Measurements from ENCODE around the gene TPM4. TPM values are rescaled to one million over a fixed set of nuclear protein-coding genes. Genes with fewer than 3 reads are reported as not detected.

TPM4 gene
- total and polyA plus RNA-seq, 7 experiments from 2014 or later = 28.2 to 435 (median 66.8) TPM

DNA sequence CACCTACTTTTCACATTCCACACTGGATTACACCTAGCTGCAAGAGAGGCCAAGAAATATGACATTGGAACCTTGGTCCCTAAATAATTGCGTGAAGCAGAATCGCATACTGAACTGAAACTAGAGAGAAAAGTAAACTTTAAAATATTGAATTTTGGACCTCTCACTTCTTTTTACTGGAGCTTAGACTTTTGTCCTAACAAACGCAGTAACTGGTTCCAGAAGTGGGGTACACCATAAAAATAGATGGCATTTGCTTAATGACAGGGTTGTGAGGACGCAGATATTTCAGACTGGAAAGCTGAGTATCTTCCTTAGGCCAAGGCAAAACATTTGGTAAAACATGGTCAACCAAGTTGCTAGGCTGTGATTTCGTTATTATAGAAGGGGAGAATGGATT lies 19.2 kb upstream of the TPM4 start:
- H3K4me1 Mint-ChIP-seq = peaks cover 3 to 13% (median 9%) of the 10 kb centered on the region in 7 donors
- peaks cover 0 to 12% (median 0%) of the 10 kb centered on the region in 5 donors for H3K36me3 Mint-ChIP-seq
- no peak for DNase-seq
- H3K27me3 Mint-ChIP-seq = peaks cover 0 to 32% (median 0%) of the 10 kb centered on the region in 5 donors
- H3K27ac ChIP-seq (ENCODE audit: low read depth, low read length) = no peak overlapping the region
- H3K9me3 ChIP-seq (ENCODE audit: control insufficient read depth in 2 of 3, low read length in 3 of 3) = no peaks in the 10 kb centered on the region
- CTCF ChIA-PET = interaction anchor here (0.6 kb wide), 1 partner anchor 82 kb away, joined by 3 read pairs; no protein-coding TSS in a partner anchor
- no peak overlapping the region for H3K4me3 ChIP-seq (ENCODE audit: low read length)
- peaks cover 0 to 3% of the 10 kb centered on the region in 2 donors for H3K4me1 ChIP-seq (ENCODE audit: control insufficient read depth in 2 of 2, insufficient read depth in 2 of 2, low read length in 2 of 2)
- POLR2A ChIA-PET = no interaction called here
- intact Hi-C loops (cut with micrococcal nuclease) = no loop called here
- no peak for ATAC-seq
- H3K27me3 ChIP-seq (ENCODE audit: control insufficient read depth in 2 of 2, insufficient read depth in 2 of 2, low read length in 2 of 2) = no peaks in the 10 kb centered on the region
- peaks cover 0 to 15% (median 6%) of the 10 kb centered on the region in 11 donors for H3K9me3 Mint-ChIP-seq
- H3K4me3 Mint-ChIP-seq = no peak overlapping the region
- no peaks in the 10 kb centered on the region for H3K36me3 ChIP-seq (ENCODE audit: control insufficient read depth in 2 of 3, insufficient read depth in 3 of 3, low read length in 3 of 3)
- H3K27ac Mint-ChIP-seq = no peak overlapping the region

- Histone ChIP-seq H3K4me1 (ENCODE audit: control insufficient read depth in 2 of 2, insufficient read depth in 2 of 2, low read length in 2 of 2) (peaks cover 0 to 4% of the 10 kb centered on the region in 2 donors), H3K36me3 (ENCODE audit: control insufficient read depth in 2 of 3, insufficient read depth in 3 of 3, low read length in 3 of 3) (no peaks in the 10 kb centered on the region), H3K4me3 (ENCODE audit: low read length) (no peak overlapping the region), H3K27ac (ENCODE audit: low read depth, low read length) (no peak overlapping the region), H3K9me3 (ENCODE audit: control insufficient read depth in 2 of 3, low read length in 3 of 3) (no peaks in the 10 kb centered on the region), H3K27me3 (ENCODE audit: control insufficient read depth in 2 of 2, insufficient read depth in 2 of 2, low read length in 2 of 2) (no peaks in the 10 kb centered on the region)
- intact Hi-C loops (cut with micrococcal nuclease) = no loop called here
- H3K4me3 Mint-ChIP-seq = no peak overlapping the region
- no peak overlapping the region for H3K27ac Mint-ChIP-seq
- ATAC-seq (no peak), DNase-seq (no peak)
- H3K36me3 Mint-ChIP-seq = peaks cover 0 to 10% (median 0%) of the 10 kb centered on the region in 5 donors
- H3K4me1 Mint-ChIP-seq = peaks cover 10 to 20% (median 14%) of the 10 kb centered on the region in 7 donors
- ChIA-PET CTCF (interaction anchor here (0.5 to 1.0 kb wide), 2 partner anchors 9 to 383 kb away, joined by 3 read pairs; no protein-coding TSS in a partner anchor), POLR2A (interaction anchor here (0.6 to 1.9 kb wide), 4 partner anchors 10 to 394 kb away, joined by 3 to 6 read pairs (median 3); no protein-coding TSS in a partner anchor)
- H3K9me3 Mint-ChIP-seq = peaks cover 0 to 15% (median 6%) of the 10 kb centered on the region in 11 donors
- H3K27me3 Mint-ChIP-seq = peaks cover 0 to 25% (median 0%) of the 10 kb centered on the region in 5 donors
Observed at GRCh38 chr19:16060294-16060693, 16.0 kb upstream of the TPM4 start.

- peaks cover 0 to 6% (median 3%) of the 10 kb centered on the region in 11 donors for H3K9me3 Mint-ChIP-seq
- no peak overlapping the region for H3K27ac ChIP-seq (ENCODE audit: low read depth, low read length)
- no peak for DNase-seq
- peak overlapping the region in 1 of 10 donors; percentile 20 for H3K4me3 Mint-ChIP-seq
- POLR2A ChIA-PET = interaction anchor here (1.3 to 1.8 kb wide), 3 partner anchors 12 to 23 kb away, joined by 4 to 7 read pairs (median 5); partner anchors contain the start of gene TPM4
- H3K36me3 ChIP-seq (ENCODE audit: control insufficient read depth in 2 of 3, insufficient read depth in 3 of 3, low read length in 3 of 3) = no peaks in the 10 kb centered on the region
- peak overlapping the region in 1 of 9 donors; percentile 15 for H3K27ac Mint-ChIP-seq
- peak; percentile 29 for ATAC-seq
- H3K9me3 ChIP-seq (ENCODE audit: control insufficient read depth in 2 of 3, low read length in 3 of 3) = no peaks in the 10 kb centered on the region
- H3K27me3 ChIP-seq (ENCODE audit: control insufficient read depth in 2 of 2, insufficient read depth in 2 of 2, low read length in 2 of 2) = no peaks in the 10 kb centered on the region
- peaks cover 0 to 15% (median 0%) of the 10 kb centered on the region in 5 donors for H3K27me3 Mint-ChIP-seq
- intact Hi-C loops (cut with micrococcal nuclease) = loop anchor here in 1 of 2 donors (1.0 kb wide), 2 partner anchors 17 to 24 kb away; no protein-coding TSS in a partner anchor
- peaks cover 0 to 4% of the 10 kb centered on the region in 2 donors for H3K4me1 ChIP-seq (ENCODE audit: control insufficient read depth in 2 of 2, insufficient read depth in 2 of 2, low read length in 2 of 2)
- H3K36me3 Mint-ChIP-seq = peaks cover 0 to 4% (median 0%) of the 10 kb centered on the region in 5 donors
- CTCF ChIA-PET = interaction anchor here (0.8 to 2.4 kb wide), 11 partner anchors 12 to 193 kb away, joined by 3 to 13 read pairs (median 4); partner anchors contain the start of gene TPM4
- H3K4me3 ChIP-seq (ENCODE audit: low read length) = no peak overlapping the region
- peaks cover 15 to 27% (median 21%) of the 10 kb centered on the region in 7 donors for H3K4me1 Mint-ChIP-seq
Observed at GRCh38 chr19:16061943-16062342, 14.4 kb upstream of the TPM4 start.

- DNase-seq (peak; percentile 32 to 77 (median 63)), ATAC-seq (peak; percentile 89)
- H3K9me3 ChIP-seq (ENCODE audit: control insufficient read depth in 2 of 3, low read length in 3 of 3) = no peaks in the 10 kb centered on the region
- no peaks in the 10 kb centered on the region for H3K36me3 ChIP-seq (ENCODE audit: control insufficient read depth in 2 of 3, insufficient read depth in 3 of 3, low read length in 3 of 3)
- Mint-ChIP-seq H3K4me3 (peak overlapping the region in 1 of 10 donors; percentile 37), H3K27ac (peak overlapping the region in 2 of 9 donors; percentile 3 to 24), H3K36me3 (peaks cover 0 to 4% (median 0%) of the 10 kb centered on the region in 5 donors), H3K4me1 (peaks cover 15 to 27% (median 21%) of the 10 kb centered on the region in 7 donors), H3K27me3 (peaks cover 0 to 10% (median 0%) of the 10 kb centered on the region in 5 donors), H3K9me3 (peaks cover 0 to 4% (median 0%) of the 10 kb centered on the region in 11 donors)
- ChIA-PET POLR2A (interaction anchor here (0.6 to 1.8 kb wide), 7 partner anchors 11 to 309 kb away, joined by 3 to 7 read pairs (median 4); partner anchors contain the start of gene TPM4), CTCF (interaction anchor here (0.5 to 2.4 kb wide), 18 partner anchors 11 to 1623 kb away, joined by 3 to 13 read pairs (median 4); partner anchors contain the start of gene FAM32A)
- H3K27me3 ChIP-seq (ENCODE audit: control insufficient read depth in 2 of 2, insufficient read depth in 2 of 2, low read length in 2 of 2) = no peaks in the 10 kb centered on the region
- intact Hi-C loops (cut with micrococcal nuclease) = loop anchor here in 1 of 2 donors (1.0 kb wide), 2 partner anchors 17 to 24 kb away; no protein-coding TSS in a partner anchor
- H3K4me1 ChIP-seq (ENCODE audit: control insufficient read depth in 2 of 2, insufficient read depth in 2 of 2, low read length in 2 of 2) = peaks cover 0 to 4% of the 10 kb centered on the region in 2 donors
- no peak overlapping the region for H3K27ac ChIP-seq (ENCODE audit: low read depth, low read length)
- H3K4me3 ChIP-seq (ENCODE audit: low read length) = no peak overlapping the region
Observed at GRCh38 chr19:16062789-16063188, 13.5 kb upstream of the TPM4 start.

GRCh38 chr19:16064209-16064889 lies 11.9 kb upstream of the TPM4 start:
- no peaks in the 10 kb centered on the region for H3K27me3 ChIP-seq (ENCODE audit: control insufficient read depth in 2 of 2, insufficient read depth in 2 of 2, low read length in 2 of 2)
- Mint-ChIP-seq H3K9me3 (peaks cover 0 to 3% (median 0%) of the 10 kb centered on the region in 11 donors), H3K36me3 (peaks cover 0 to 4% (median 0%) of the 10 kb centered on the region in 5 donors), H3K27ac (no peak overlapping the region), H3K4me1 (peaks cover 15 to 23% (median 21%) of the 10 kb centered on the region in 7 donors), H3K4me3 (no peak overlapping the region), H3K27me3 (peaks cover 0 to 6% (median 0%) of the 10 kb centered on the region in 5 donors)
- CTCF ChIA-PET = interaction anchor here (0.7 to 4.0 kb wide), 8 partner anchors 11 to 319 kb away, joined by 3 to 28 read pairs (median 5); partner anchors contain the start of gene FAM32A
- H3K36me3 ChIP-seq (ENCODE audit: control insufficient read depth in 2 of 3, insufficient read depth in 3 of 3, low read length in 3 of 3) = no peaks in the 10 kb centered on the region
- POLR2A ChIA-PET = interaction anchor here (0.7 to 1.3 kb wide), 3 partner anchors 47 to 266 kb away, joined by 3 to 4 read pairs (median 3); partner anchors contain the start of gene RAB8A
- ATAC-seq (no peak), DNase-seq (no peak)
- peaks cover 3 to 8% of the 10 kb centered on the region in 2 donors for H3K4me1 ChIP-seq (ENCODE audit: control insufficient read depth in 2 of 2, insufficient read depth in 2 of 2, low read length in 2 of 2)
- intact Hi-C loops (cut with micrococcal nuclease) = no loop called here
- no peak overlapping the region for H3K27ac ChIP-seq (ENCODE audit: low read depth, low read length)
- H3K4me3 ChIP-seq (ENCODE audit: low read length) = no peak overlapping the region
- no peaks in the 10 kb centered on the region for H3K9me3 ChIP-seq (ENCODE audit: control insufficient read depth in 2 of 3, low read length in 3 of 3)

GRCh38 chr19:16066611-16067104 lies 9.6 kb upstream of the TPM4 start:
- ChIA-PET CTCF (interaction anchor here (0.7 to 4.0 kb wide), 10 partner anchors 19 to 1236 kb away, joined by 3 to 28 read pairs (median 4); no protein-coding TSS in a partner anchor), POLR2A (interaction anchor here (0.6 kb wide), 2 partner anchors 9 to 928 kb away, joined by 3 to 4 read pairs; partner anchors contain the start of gene TPM4)
- ATAC-seq (peak; percentile 21), DNase-seq (peak in 7 of 9 donors; percentile 43 to 66 (median 58))
- H3K9me3 Mint-ChIP-seq = no peaks in the 10 kb centered on the region
- H3K4me1 ChIP-seq (ENCODE audit: control insufficient read depth in 2 of 2, insufficient read depth in 2 of 2, low read length in 2 of 2) = peaks cover 22 to 30% of the 10 kb centered on the region in 2 donors
- H3K27me3 ChIP-seq (ENCODE audit: control insufficient read depth in 2 of 2, insufficient read depth in 2 of 2, low read length in 2 of 2) = no peaks in the 10 kb centered on the region
- H3K27me3 Mint-ChIP-seq = peaks cover 0 to 5% (median 0%) of the 10 kb centered on the region in 5 donors
- no peak overlapping the region for H3K4me3 ChIP-seq (ENCODE audit: low read length)
- peak overlapping the region in 4 of 10 donors; percentile 1 to 48 (median 18) for H3K4me3 Mint-ChIP-seq
- intact Hi-C loops (cut with micrococcal nuclease) = loop anchor here (1.0 kb wide), 4 partner anchors 20 to 351 kb away; partner anchors contain the start of gene RAB8A (in 2 of the 2)
- peak overlapping the region; percentile 27 to 92 (median 77) for H3K27ac Mint-ChIP-seq
- H3K36me3 Mint-ChIP-seq = peaks cover 0 to 4% (median 0%) of the 10 kb centered on the region in 5 donors
- no peaks in the 10 kb centered on the region for H3K9me3 ChIP-seq (ENCODE audit: control insufficient read depth in 2 of 3, low read length in 3 of 3)
- no peak overlapping the region for H3K27ac ChIP-seq (ENCODE audit: low read depth, low read length)
- no peaks in the 10 kb centered on the region for H3K36me3 ChIP-seq (ENCODE audit: control insufficient read depth in 2 of 3, insufficient read depth in 3 of 3, low read length in 3 of 3)
- H3K4me1 Mint-ChIP-seq = peaks cover 19 to 32% (median 22%) of the 10 kb centered on the region in 7 donors

Measured in naive thymus-derived CD4-positive, alpha-beta T cell (primary cell).